ENCODE measurements around the gene TRIM7. TPM values are rescaled to one million over a fixed set of nuclear protein-coding genes. Genes with fewer than 3 reads are reported as not detected.

The TRIM7 gene
- 0.38 TPM for total RNA-seq
- 5.3 TPM for polyA plus RNA-seq
- long read RNA-seq, donor 1: 0 reads
- long read RNA-seq, donor 2: 0 reads
- long read RNA-seq, donor 3, partial matches to known transcripts: 0 of 14 reads
- long read RNA-seq, donor 3, other reads (novel, unspliced or antisense): 14 of 14 reads
- long read RNA-seq, donor 4: 0 reads
- long read RNA-seq, donor 5: 0 reads
- long read RNA-seq, donor 6: 0 reads
- long read RNA-seq, donor 7: 0 reads
- long read RNA-seq, donor 8: 0 reads
- long read RNA-seq, donor 9: 0 reads
- long read RNA-seq, donor 10, partial matches to known transcripts: 0 of 47 reads
- long read RNA-seq, donor 10, other reads (novel, unspliced or antisense): 47 of 47 reads

GRCh38 chr5:181204826-181205760 is at the start of gene TRIM7:
TRIM7 (minus strand) TSS chr5:181205196; CDS start chr5:181205110, 86 bp downstream.
- Histone ChIP-seq H3K36me3 (ENCODE audit: control insufficient read depth in 2 of 2, insufficient read depth in 2 of 2, low read length in 1 of 2) (no peaks in the 10 kb centered on the region), H3K27ac (ENCODE audit: low read depth in 1 of 2, low read length in 1 of 2) (no peak within 1 kb of the TSS), H3K27me3 (ENCODE audit: control insufficient read depth in 2 of 2, insufficient read depth in 1 of 2, low read length in 1 of 2) (peaks cover 59 to 97% of the 10 kb centered on the region in 2 donors), H3K4me1 (ENCODE audit: control insufficient read depth in 2 of 2, insufficient read depth in 2 of 2, low read length in 2 of 2) (peaks cover 15 to 34% of the 10 kb centered on the region in 2 donors), H3K4me3 (ENCODE audit: low read length in 2 of 2) (peak within 1 kb of the TSS; percentile 38 to 53), H3K9me3 (ENCODE audit: control insufficient read depth in 2 of 2, insufficient read depth in 1 of 2, low read length in 1 of 2) (peaks cover 0 to 9% of the 10 kb centered on the region in 2 donors)
- WGBS: 1% methylated on average over 94 of the region's 94 CpGs
- DNase-seq (ENCODE audit: low read depth in 6 of 9, low spot score in 9 of 9): no peak

GRCh38 chr5:181248277-181248676 is 43.3 kb upstream of the TRIM7 start:
- Histone ChIP-seq H3K4me3 (ENCODE audit: low read length in 2 of 2) (no peak overlapping the region), H3K36me3 (ENCODE audit: control insufficient read depth in 2 of 2, insufficient read depth in 2 of 2, low read length in 1 of 2) (peaks cover 4 to 21% of the 10 kb centered on the region in 2 donors), H3K4me1 (ENCODE audit: control insufficient read depth in 2 of 2, insufficient read depth in 2 of 2, low read length in 2 of 2) (peaks cover 25 to 45% of the 10 kb centered on the region in 2 donors), H3K9me3 (ENCODE audit: control insufficient read depth in 2 of 2, insufficient read depth in 1 of 2, low read length in 1 of 2) (no peaks in the 10 kb centered on the region), H3K27me3 (ENCODE audit: control insufficient read depth in 2 of 2, insufficient read depth in 1 of 2, low read length in 1 of 2) (no peaks in the 10 kb centered on the region), H3K27ac (ENCODE audit: low read depth in 1 of 2, low read length in 1 of 2) (peak overlapping the region; percentile 7 to 20)
- no peak for DNase-seq (ENCODE audit: low read depth in 6 of 9, low spot score in 9 of 9)
- 95% methylated on average over 4 of the region's 4 CpGs for WGBS

GRCh38 chr5:181246276-181247049 is 41.5 kb upstream of the TRIM7 start:
- under 1% methylated on average over 55 of the region's 55 CpGs for WGBS
- peak in 5 of 9 donors; percentile 64 to 83 (median 73) for DNase-seq (ENCODE audit: low read depth in 6 of 9, low spot score in 9 of 9)
- Histone ChIP-seq H3K4me1 (ENCODE audit: control insufficient read depth in 2 of 2, insufficient read depth in 2 of 2, low read length in 2 of 2) (peaks cover 36 to 54% of the 10 kb centered on the region in 2 donors), H3K27me3 (ENCODE audit: control insufficient read depth in 2 of 2, insufficient read depth in 1 of 2, low read length in 1 of 2) (no peaks in the 10 kb centered on the region), H3K27ac (ENCODE audit: low read depth in 1 of 2, low read length in 1 of 2) (peak overlapping the region; percentile 76 to 90), H3K4me3 (ENCODE audit: low read length in 2 of 2) (peak overlapping the region; percentile 77 to 79), H3K9me3 (ENCODE audit: control insufficient read depth in 2 of 2, insufficient read depth in 1 of 2, low read length in 1 of 2) (no peaks in the 10 kb centered on the region), H3K36me3 (ENCODE audit: control insufficient read depth in 2 of 2, insufficient read depth in 2 of 2, low read length in 1 of 2) (peaks cover 12 to 18% of the 10 kb centered on the region in 2 donors)

- no peak for DNase-seq (ENCODE audit: low read depth in 6 of 9, low spot score in 9 of 9)
- no peaks in the 10 kb centered on the region for H3K9me3 ChIP-seq (ENCODE audit: control insufficient read depth in 2 of 2, insufficient read depth in 1 of 2, low read length in 1 of 2)
- no peaks in the 10 kb centered on the region for H3K27me3 ChIP-seq (ENCODE audit: control insufficient read depth in 2 of 2, insufficient read depth in 1 of 2, low read length in 1 of 2)
- peak overlapping the region; percentile 76 to 90 for H3K27ac ChIP-seq (ENCODE audit: low read depth in 1 of 2, low read length in 1 of 2)
- 40% methylated on average over 34 of the region's 34 CpGs for WGBS
- peaks cover 17 to 22% of the 10 kb centered on the region in 2 donors for H3K36me3 ChIP-seq (ENCODE audit: control insufficient read depth in 2 of 2, insufficient read depth in 2 of 2, low read length in 1 of 2)
- H3K4me1 ChIP-seq (ENCODE audit: control insufficient read depth in 2 of 2, insufficient read depth in 2 of 2, low read length in 2 of 2): peaks cover 38 to 58% of the 10 kb centered on the region in 2 donors
- peak overlapping the region; percentile 77 to 79 for H3K4me3 ChIP-seq (ENCODE audit: low read length in 2 of 2)
Measured at GRCh38 chr5:181245427-181246275, 40.7 kb upstream of the TRIM7 start.

- no peaks in the 10 kb centered on the region for H3K27me3 ChIP-seq (ENCODE audit: control insufficient read depth in 2 of 2, insufficient read depth in 1 of 2, low read length in 1 of 2)
- H3K4me3 ChIP-seq (ENCODE audit: low read length in 2 of 2): peak within 1 kb of the TSS; percentile 73 to 74
- no peaks in the 10 kb centered on the region for H3K9me3 ChIP-seq (ENCODE audit: control insufficient read depth in 2 of 2, insufficient read depth in 1 of 2, low read length in 1 of 2)
- WGBS: under 1% methylated on average over 50 of the region's 50 CpGs
- H3K4me1 ChIP-seq (ENCODE audit: control insufficient read depth in 2 of 2, insufficient read depth in 2 of 2, low read length in 2 of 2): peaks cover 36 to 51% of the 10 kb centered on the region in 2 donors
- H3K36me3 ChIP-seq (ENCODE audit: control insufficient read depth in 2 of 2, insufficient read depth in 2 of 2, low read length in 1 of 2): peaks cover 35 to 39% of the 10 kb centered on the region in 2 donors
- peak; percentile 85 to 97 (median 91) for DNase-seq (ENCODE audit: low read depth in 6 of 9, low spot score in 9 of 9)
- H3K27ac ChIP-seq (ENCODE audit: low read depth in 1 of 2, low read length in 1 of 2): peak within 1 kb of the TSS; percentile 95 to 97
Measured at GRCh38 chr5:181243564-181244343, 38.8 kb upstream of the TRIM7 start, which contains the start of gene RACK1. RACK1 (minus strand) TSS chr5:181243906; CDS start chr5:181243800, 106 bp downstream.

- peaks cover 35 to 47% of the 10 kb centered on the region in 2 donors for H3K4me1 ChIP-seq (ENCODE audit: control insufficient read depth in 2 of 2, insufficient read depth in 2 of 2, low read length in 2 of 2)
- no peaks in the 10 kb centered on the region for H3K9me3 ChIP-seq (ENCODE audit: control insufficient read depth in 2 of 2, insufficient read depth in 1 of 2, low read length in 1 of 2)
- DNase-seq (ENCODE audit: low read depth in 6 of 9, low spot score in 9 of 9): peak in 1 of 9 donors; percentile 56
- peak overlapping the region; percentile 73 to 74 for H3K4me3 ChIP-seq (ENCODE audit: low read length in 2 of 2)
- no peaks in the 10 kb centered on the region for H3K27me3 ChIP-seq (ENCODE audit: control insufficient read depth in 2 of 2, insufficient read depth in 1 of 2, low read length in 1 of 2)
- whole genome bisulfite sequencing: under 1% methylated on average over 25 of the region's 25 CpGs
- H3K36me3 ChIP-seq (ENCODE audit: control insufficient read depth in 2 of 2, insufficient read depth in 2 of 2, low read length in 1 of 2): peaks cover 42 to 45% of the 10 kb centered on the region in 2 donors
- H3K27ac ChIP-seq (ENCODE audit: low read depth in 1 of 2, low read length in 1 of 2): peak overlapping the region; percentile 95 to 97
Measured at GRCh38 chr5:181243018-181243563, 38.1 kb upstream of the TRIM7 start.

GRCh38 chr5:181242031-181242451 is 37.0 kb upstream of the TRIM7 start:
- Histone ChIP-seq H3K9me3 (ENCODE audit: control insufficient read depth in 2 of 2, insufficient read depth in 1 of 2, low read length in 1 of 2) (no peaks in the 10 kb centered on the region), H3K27ac (ENCODE audit: low read depth in 1 of 2, low read length in 1 of 2) (peak overlapping the region; percentile 37 to 95), H3K36me3 (ENCODE audit: control insufficient read depth in 2 of 2, insufficient read depth in 2 of 2, low read length in 1 of 2) (peaks cover 52 to 56% of the 10 kb centered on the region in 2 donors), H3K4me3 (ENCODE audit: low read length in 2 of 2) (peak overlapping the region; percentile 73 to 74), H3K27me3 (ENCODE audit: control insufficient read depth in 2 of 2, insufficient read depth in 1 of 2, low read length in 1 of 2) (no peaks in the 10 kb centered on the region), H3K4me1 (ENCODE audit: control insufficient read depth in 2 of 2, insufficient read depth in 2 of 2, low read length in 2 of 2) (peaks cover 26 to 38% of the 10 kb centered on the region in 2 donors)
- 78% methylated on average over 6 of the region's 6 CpGs for WGBS
- DNase-seq (ENCODE audit: low read depth in 6 of 9, low spot score in 9 of 9): no peak

All from thymus (tissue), 14 donors.